Astrocyte of the spinal cord (primary cell): ENCODE results near the gene AGR2.

Source experiments
- DNase-seq: peaks from one replicate; pipeline ENCODE4 v3.0.0; 2011; ENCODE audit warnings: low read depth, low spot score
- H3K4me3 ChIP-seq: 2 replicates; pipeline ENCODE4 v1.5.1; 2011; ENCODE audit warnings: low read depth, mild to moderate bottlenecking, low read length, moderate library complexity
- CTCF ChIP-seq: IDR thresholded peaks from 2 replicates; pipeline ENCODE4 v1.5.1; 2012; ENCODE audit warnings: low read depth, mild to moderate bottlenecking, low read length, inconsistent platforms
- in situ Hi-C: cut with HindIII; loops from 2 replicates; pipeline ENCODE4 v1.10.0; 2017; ENCODE audit warnings: low sequenced_read_pairs

The AGR2 gene

GRCh38 chr7:16794986-16795385 is 9.8 kb downstream of the AGR2 start:
- in situ Hi-C loops = no loop called here
- no peak overlapping the region for H3K4me3 ChIP-seq
- TF ChIP-seq CTCF = no peak
- DNase-seq = no peak

- in situ Hi-C loops = no loop called here
- TF ChIP-seq CTCF = no peak
- H3K4me3 ChIP-seq = no peak overlapping the region
Measured at GRCh38 chr7:16791905-16792698, 12.7 kb downstream of the AGR2 start.

GRCh38 chr7:16791071-16791470 is 13.7 kb downstream of the AGR2 start:
- no peak for TF ChIP-seq CTCF
- in situ Hi-C loops = no loop called here
- H3K4me3 ChIP-seq = no peak overlapping the region
- peak; percentile 7 for DNase-seq

More at GRCh38 chr7:16791905-16792698, 12.7 kb downstream of the AGR2 start:
- no peak for DNase-seq

GRCh38 chr7:16787127-16787526 is 17.7 kb downstream of the AGR2 start:
- in situ Hi-C loops = no loop called here
- no peak overlapping the region for H3K4me3 ChIP-seq
- no peak for DNase-seq
- no peak for TF ChIP-seq CTCF

GRCh38 chr7:16786257-16786656 is 18.5 kb downstream of the AGR2 start:
- in situ Hi-C loops = no loop called here
- no peak overlapping the region for H3K4me3 ChIP-seq
- DNase-seq = no peak
- no peak for TF ChIP-seq CTCF

- no peak overlapping the region for H3K4me3 ChIP-seq
- TF ChIP-seq CTCF = no peak
- no peak for DNase-seq
- in situ Hi-C loops = no loop called here
Measured at GRCh38 chr7:16785846-16786245, 19.0 kb downstream of the AGR2 start.
